K562 (cell line): ENCODE results near the gene RAP1A. TPM values are rescaled to one million over a fixed set of nuclear protein-coding genes. Genes with fewer than 3 reads are reported as not detected.

ENCODE experiments used
- CBFA2T3 ChIP-seq: fragments of 450-650 bp; IDR thresholded peaks from 2 replicates; pipeline ENCODE4 v1.6.1; 2017
- CCNT2 ChIP-seq: IDR thresholded peaks from 2 replicates; pipeline ENCODE4 v1.6.1; 2011; ENCODE audit warnings: borderline replicate concordance, low read depth, mild to moderate bottlenecking, moderate library complexity, mixed read lengths, low read length; ENCODE audit not compliant: insufficient read length; ENCODE audit errors: extremely low read depth
- CREB1 ChIP-seq, 2 experiments: sonication (generic) in 1 of 2; formaldehyde crosslinking in 1 of 2; IDR thresholded peaks; 2 replicates each; pipeline versions ENCODE4 v1.6.1 to v1.8.0; 2012 to 2022; ENCODE audit warnings: inconsistent platforms in 1 of 2, mild to moderate bottlenecking in 1 of 2, missing genetic modification reagents in 1 of 2, moderate library complexity in 1 of 2
- CTBP1 ChIP-seq: fragments of 450-650 bp; IDR thresholded peaks from 2 replicates; pipeline ENCODE4 v1.6.1; 2016; ENCODE audit warnings: borderline replicate concordance
- DPF2 ChIP-seq: fragments of 450-650 bp; IDR thresholded peaks from 2 replicates; pipeline ENCODE4 v1.6.1; 2016
- ETS2 ChIP-seq: IDR thresholded peaks from 2 replicates; pipeline ENCODE4 v1.6.1; 2016; ENCODE audit warnings: borderline replicate concordance, missing genetic modification characterization, mild to moderate bottlenecking, moderate library complexity, missing compliant biosample characterization; ENCODE audit not compliant: poor library complexity, severe bottlenecking
- LEF1 ChIP-seq: fragments of 450-650 bp; IDR thresholded peaks from 2 replicates; pipeline ENCODE4 v1.6.1; 2016; ENCODE audit warnings: mild to moderate bottlenecking
- MAFF ChIP-seq: IDR thresholded peaks from 2 replicates; pipeline ENCODE4 v1.6.1; 2012; ENCODE audit warnings: low read length, improper control_type of control experiment
- MTA2 ChIP-seq: fragments of 450-650 bp; IDR thresholded peaks from 2 replicates; pipeline ENCODE4 v1.6.1; 2016; ENCODE audit warnings: low read depth
- NFE2 ChIP-seq: IDR thresholded peaks from 2 replicates; pipeline ENCODE4 v1.6.1; 2014; ENCODE audit warnings: antibody characterized with exemption, low read depth
- NKRF ChIP-seq: fragments of 450-650 bp; IDR thresholded peaks from 2 replicates; pipeline ENCODE4 v1.6.1; 2016; ENCODE audit warnings: borderline replicate concordance
- NONO ChIP-seq, 2 experiments: fragments of 200-400 bp in 1 of 2; fragments of 450-650 bp in 1 of 2; formaldehyde crosslinking in 1 of 2; IDR thresholded peaks; 2 replicates each; pipeline ENCODE4 v1.6.1; 2017; ENCODE audit warnings: low read depth in 2 of 2, mild to moderate bottlenecking in 2 of 2, moderate library complexity in 2 of 2, low read length in 1 of 2
- PTBP1 ChIP-seq: fragments of 200-400 bp; formaldehyde crosslinking; IDR thresholded peaks from 2 replicates; pipeline ENCODE4 v1.6.1; 2017; ENCODE audit warnings: low read depth, low read length
- RAD21 ChIP-seq, 2 experiments: fragments of 250-450 bp in 1 of 2; fragments of 450-650 bp in 1 of 2; sonication (Bioruptor Pico) in 1 of 2; formaldehyde crosslinking in 1 of 2; IDR thresholded peaks in 1 of 2; conservative IDR thresholded peaks in 1 of 2; 2 replicates each; pipeline versions ENCODE4 v1.4.0 to v1.8.0; 2020 to 2022; ENCODE audit warnings: mild to moderate bottlenecking in 2 of 2, moderate library complexity in 1 of 2
- SIN3B ChIP-seq: fragments of 450-650 bp; IDR thresholded peaks from 2 replicates; pipeline ENCODE4 v1.6.1; 2017; ENCODE audit warnings: low read depth, mild to moderate bottlenecking, moderate library complexity
- SMARCE1 ChIP-seq: fragments of 450-650 bp; IDR thresholded peaks from 2 replicates; pipeline ENCODE4 v1.7.1; 2016; ENCODE audit warnings: mild to moderate bottlenecking
- XRCC4 ChIP-seq: IDR thresholded peaks from one replicate; pipeline ENCODE4 v1.6.1; 2011; ENCODE audit not compliant: insufficient read depth, insufficient read length; ENCODE audit errors: extremely low read depth
- ZC3H4 ChIP-seq: sonication (generic); formaldehyde crosslinking; IDR thresholded peaks from 2 replicates; pipeline ENCODE4 v1.9.0; 2021; ENCODE audit warnings: missing genetic modification reagents, borderline replicate concordance
- ZNF143 ChIP-seq: sonication (generic); formaldehyde crosslinking; IDR thresholded peaks from 2 replicates; pipeline ENCODE4 v1.9.0; 2022; ENCODE audit warnings: mild to moderate bottlenecking, missing genetic modification reagents
- ZNF311 ChIP-seq: fragments of 250-450 bp; sonication (Bioruptor Pico); IDR thresholded peaks from 2 replicates; pipeline ENCODE4 v1.4.0; 2020; ENCODE audit warnings: mild to moderate bottlenecking, moderate library complexity
- ZNF316 ChIP-seq: fragments of 450-650 bp; IDR thresholded peaks from 2 replicates; pipeline ENCODE4 v1.6.1; 2016
- ZNF592 ChIP-seq: fragments of 450-650 bp; IDR thresholded peaks from 2 replicates; pipeline ENCODE4 v1.6.1; 2017; ENCODE audit warnings: antibody characterized with exemption, mild to moderate bottlenecking
- polyA plus RNA-seq, 8 experiments: library from polyadenylated mRNA; depleted of rRNA in 4 of 8; stranded (reverse) in 5 of 8; unstranded in 3 of 8; fragments of >200 nt; fragmentation: Nextera tagmentation in 2 of 8; fragmentation: Illumina TruSeq in 1 of 8; extraction: Ambion mirVana in 2 of 8; extraction: Trizol in 1 of 8; gene quantifications; 2 replicates each; pipeline versions ENCODE4 v1.2.1 to v1.2.3, GENCODE V29; 2011 to 2014; ENCODE audit warnings: inconsistent platforms in 1 of 8, missing spikeins in 1 of 8
- total RNA-seq, 7 experiments: library from RNA; depleted of rRNA in 6 of 7; stranded (reverse); fragments of >200 nt in 6 of 7; fragmentation: Illumina TruSeq in 2 of 7; extraction: Trizol in 2 of 7; gene quantifications; 2 replicates each; pipeline versions ENCODE4 v1.2.1 to v1.2.3, GENCODE V29; 2011 to 2021; ENCODE audit warnings: low replicate concordance in 1 of 7
- TF ChIP-seq, protein P1 (sequence below), 2 experiments: fragments of 450-650 bp; conservative IDR thresholded peaks; 2 replicates each; pipeline ENCODE4 v1.6.1; 2017; ENCODE audit warnings: mild to moderate bottlenecking in 2 of 2, moderate library complexity in 2 of 2

RAP1A gene
- total and polyA plus RNA-seq, 9 of the 15 experiments (the other 6 are each of a cell fraction or from before 2014, with no cell fraction given): 13.4 to 86.2 (median 32.5) TPM

DNA sequence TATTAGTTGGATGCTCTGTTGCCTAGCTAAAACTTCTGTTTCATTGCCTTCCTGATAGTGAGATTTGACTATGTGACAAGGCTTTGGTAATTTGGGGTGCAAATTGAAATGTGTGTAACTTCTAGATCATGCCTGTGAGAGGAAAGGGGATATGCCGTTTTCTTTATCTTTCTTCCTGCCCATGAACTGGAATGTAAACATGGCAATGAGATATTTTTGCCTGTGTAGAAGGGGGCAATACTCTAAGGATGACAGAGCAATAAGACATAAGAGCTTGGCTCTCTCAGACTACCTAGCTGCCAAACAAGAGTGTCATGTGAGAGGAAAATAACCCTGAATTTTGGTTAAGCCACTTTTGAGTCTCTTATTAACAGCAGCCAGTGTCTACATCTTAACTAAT is 49.7 kb downstream of the RAP1A start (continued):
- TF ChIP-seq ZNF592: 0 out of 2 replicates have a peak, but pooled peaks have one; percentile 34
- TF ChIP-seq CCNT2: peak; percentile 14
- TF ChIP-seq SMARCE1: peak; percentile 58
- TF ChIP-seq NKRF: no peak
- TF ChIP-seq CREB1 (IDR thresholded peaks at IDR 0.05): no peak
- no peak for TF ChIP-seq CREB1 (CRISPR knock-in tag; IDR thresholded peaks at IDR 0.05)
- 0 out of 2 replicates have a peak, but pooled peaks have one; percentile 53 for TF ChIP-seq ZNF311 (CRISPR knock-in tag)
- no peak for TF ChIP-seq CTBP1
- TF ChIP-seq, protein P1, sequence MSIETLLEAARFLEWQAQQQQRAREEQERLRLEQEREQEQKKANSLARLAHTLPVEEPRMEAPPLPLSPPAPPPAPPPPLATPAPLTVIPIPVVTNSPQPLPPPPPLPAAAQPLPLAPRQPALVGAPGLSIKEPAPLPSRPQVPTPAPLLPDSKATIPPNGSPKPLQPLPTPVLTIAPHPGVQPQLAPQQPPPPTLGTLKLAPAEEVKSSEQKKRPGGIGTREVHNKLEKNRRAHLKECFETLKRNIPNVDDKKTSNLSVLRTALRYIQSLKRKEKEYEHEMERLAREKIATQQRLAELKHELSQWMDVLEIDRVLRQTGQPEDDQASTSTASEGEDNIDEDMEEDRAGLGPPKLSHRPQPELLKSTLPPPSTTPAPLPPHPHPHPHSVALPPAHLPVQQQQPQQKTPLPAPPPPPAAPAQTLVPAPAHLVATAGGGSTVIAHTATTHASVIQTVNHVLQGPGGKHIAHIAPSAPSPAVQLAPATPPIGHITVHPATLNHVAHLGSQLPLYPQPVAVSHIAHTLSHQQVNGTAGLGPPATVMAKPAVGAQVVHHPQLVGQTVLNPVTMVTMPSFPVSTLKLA (conservative IDR thresholded peaks at IDR 0.05): peak in 1 of 2 experiments; percentile 46; a peak in 1 of 4 replicates
- no peak for TF ChIP-seq PTBP1
- TF ChIP-seq CBFA2T3: peak; percentile 74
- TF ChIP-seq XRCC4: no peak
- TF ChIP-seq ETS2: no peak
- TF ChIP-seq ZC3H4: no peak
- TF ChIP-seq DPF2: peak; percentile 76; the same call in 1 of the 2 replicates
- TF ChIP-seq ZNF316: 0 out of 2 replicates have a peak, but pooled peaks have one; percentile 17
- no peak for TF ChIP-seq MTA2
- TF ChIP-seq MAFF: peak; percentile 39; the same call in 1 of the 2 replicates
- TF ChIP-seq NONO (IDR thresholded peaks at IDR 0.05; ENCODE audit: low read depth in 2 of 2, low read length in 1 of 2): no peak
- TF ChIP-seq ZNF143 (CRISPR knock-in tag): no peak
- TF ChIP-seq SIN3B: no peak
- 0 out of 4 replicates have a peak, but pooled peaks of 1 of the 2 experiments have one; percentile 29 for TF ChIP-seq RAD21 (CRISPR knock-in tag; conservative IDR thresholded peaks at IDR 0.05 in 1 of 2, IDR thresholded peaks at IDR 0.05 in 1 of 2)
- peak; percentile 45; the same call in 1 of the 2 replicates for TF ChIP-seq LEF1
- peak; percentile 74 for TF ChIP-seq NFE2
